Endothelial cell of umbilical vein (primary cell): ENCODE measurements around the gene DPM2. TPM values are rescaled to one million over a fixed set of nuclear protein-coding genes. Genes with fewer than 3 reads are reported as not detected.

Experiments
- BruUV-seq: library from RNA; stranded (reverse); fragments of 400-500 nt; replicated peaks from 2 replicates; lab custom pipeline; 2021; lab: Mats Ljungman, UMichigan
- CTCF ChIA-PET: fragments of 300-600, 350-600 bp; sonication (Branson Sonifier 250); formaldehyde crosslinking; loops from one replicate; lab custom pipeline; 2021; ENCODE audit warnings: antibody characterized with exemption, inconsistent platforms; lab: Charles Lee
- POLR2A ChIA-PET: fragments of 300-600, 350-600 bp; sonication (Branson Sonifier 250); formaldehyde crosslinking; loops from one replicate; lab custom pipeline; 2021; ENCODE audit warnings: antibody characterized with exemption, inconsistent platforms; lab: Charles Lee
- DNase-seq: peaks from one replicate; pipeline ENCODE4 v3.0.0-alpha.2; 2011; ENCODE audit warnings: low read depth, low spot score
- FAIRE-seq: peaks from 2 replicates; lab custom pipeline; 2011; peaks lifted over from hg19 to GRCh38; lab: Jason Lieb, UNC
- H2AFZ ChIP-seq: 2 replicates; pipeline ENCODE4 v1.6.0; 2012; ENCODE audit warnings: low read depth, low read length, control low read depth, inconsistent platforms
- H3K27ac ChIP-seq: 2 replicates; pipeline ENCODE4 v1.5.1; 2011; ENCODE audit warnings: low read depth, mild to moderate bottlenecking, control low read depth, low read length, moderate library complexity; ENCODE audit not compliant: insufficient read depth
- H3K27me3 ChIP-seq, 2 experiments: 2 replicates each; pipeline versions ENCODE4 v1.6.0 to v1.6.1; 2011; ENCODE audit warnings: low read length in 2 of 2, mixed read lengths in 1 of 2; ENCODE audit not compliant: control insufficient read depth in 2 of 2, insufficient read depth in 2 of 2
- H3K36me3 ChIP-seq, 2 experiments: 2 replicates in 1 of 2; 3 replicates in 1 of 2; pipeline ENCODE4 v1.5.1; 2011; ENCODE audit warnings: low read length in 2 of 2, mild to moderate bottlenecking in 1 of 2, moderate library complexity in 1 of 2; ENCODE audit not compliant: control insufficient read depth in 2 of 2, insufficient read depth in 2 of 2; ENCODE audit errors: extremely low read depth in 1 of 2
- H3K4me1 ChIP-seq: 3 replicates; pipeline ENCODE4 v1.5.1; 2011; ENCODE audit warnings: mild to moderate bottlenecking, low read length; ENCODE audit not compliant: control insufficient read depth, insufficient read depth; ENCODE audit errors: extremely low read depth
- H3K4me2 ChIP-seq: 2 replicates; pipeline ENCODE4 v1.6.1; 2011; ENCODE audit warnings: low read length, control low read depth, mixed read lengths; ENCODE audit not compliant: insufficient read depth
- H3K4me3 ChIP-seq, 3 experiments: fragments of 200-600 bp in 1 of 3; sonication (generic), shearing (Covaris generic) in 1 of 3; replicated peaks in 1 of 3; 2 replicates each; pipeline ENCODE4 v1.5.1; 2011 to 2016; ENCODE audit warnings: control low read depth in 3 of 3, low read length in 3 of 3, mild to moderate bottlenecking in 2 of 3, inconsistent platforms in 1 of 3, low read depth in 1 of 3, moderate library complexity in 1 of 3; ENCODE audit not compliant: insufficient read depth in 1 of 3
- H3K79me2 ChIP-seq: 2 replicates; pipeline ENCODE4 v1.6.0; 2012; ENCODE audit warnings: low read length, inconsistent platforms; ENCODE audit not compliant: control insufficient read depth, insufficient read depth
- H3K9ac ChIP-seq: replicated peaks from 2 replicates; pipeline ENCODE3; 2011; ENCODE audit warnings: low read length, control low read depth; ENCODE audit not compliant: insufficient read depth; ENCODE audit errors: extremely low read depth
- H3K9me1 ChIP-seq: replicated peaks from 3 replicates; pipeline ENCODE4 v1.6.0; 2011; ENCODE audit warnings: mild to moderate bottlenecking, low read length; ENCODE audit not compliant: control insufficient read depth, insufficient read depth; ENCODE audit errors: extremely low read depth
- H3K9me3 ChIP-seq: replicated peaks from 2 replicates; pipeline ENCODE4 v1.5.1; 2012; ENCODE audit warnings: low read length, inconsistent platforms; ENCODE audit not compliant: control insufficient read depth, insufficient read depth
- H4K20me1 ChIP-seq: replicated peaks from 2 replicates; pipeline ENCODE3; 2011; ENCODE audit warnings: mild to moderate bottlenecking, low read length; ENCODE audit not compliant: control insufficient read depth, insufficient read depth; ENCODE audit errors: extremely low read depth
- EZH2 ChIP-seq: IDR thresholded peaks from 2 replicates; pipeline ENCODE4 v1.6.1; 2012; ENCODE audit warnings: borderline replicate concordance, low read depth, mild to moderate bottlenecking, moderate library complexity, low read length, inconsistent platforms; ENCODE audit not compliant: severe bottlenecking
- FOS ChIP-seq: IDR thresholded peaks from 2 replicates; pipeline ENCODE4 v1.6.1; 2011; ENCODE audit warnings: mild to moderate bottlenecking, low read length, moderate library complexity, borderline replicate concordance; ENCODE audit not compliant: insufficient read depth
- GATA2 ChIP-seq: IDR thresholded peaks from 2 replicates; pipeline ENCODE4 v1.7.0; 2011; ENCODE audit warnings: low read depth, mild to moderate bottlenecking, moderate library complexity, mixed read lengths, low read length; ENCODE audit not compliant: insufficient read length, insufficient read depth
- JUN ChIP-seq: IDR thresholded peaks from 2 replicates; pipeline ENCODE4 v1.6.1; 2011; ENCODE audit warnings: borderline replicate concordance, low read depth; ENCODE audit not compliant: insufficient read length, insufficient read depth
- MAX ChIP-seq: IDR thresholded peaks from 2 replicates; pipeline ENCODE4 v1.6.1; 2011; ENCODE audit not compliant: insufficient read depth, insufficient read length
- MYC ChIP-seq: IDR thresholded peaks from one replicate; pipeline ENCODE4 v1.6.1; 2011; ENCODE audit warnings: mild to moderate bottlenecking, low read depth, low read length
- POLR2A ChIP-seq: IDR thresholded peaks from 2 replicates; pipeline ENCODE4 v1.6.1; 2012; ENCODE audit warnings: low read depth, mild to moderate bottlenecking, control low read depth, low read length
- POLR2AphosphoS5 ChIP-seq: IDR thresholded peaks from 2 replicates; pipeline ENCODE4 v1.6.1; 2012; ENCODE audit warnings: low read depth, mild to moderate bottlenecking, control low read depth, low read length, moderate library complexity; ENCODE audit not compliant: insufficient read depth
- dilution Hi-C: fragments of 300-500 bp; cut with MboI; formaldehyde crosslinking; loops from one replicate; pipeline ENCODE4 v1.15.0; 2019; ENCODE audit warnings: low sequenced_read_pairs; ENCODE audit not compliant: extremely low pct_ligation_motif_present
- intact Hi-C: fragments of 100-400 bp; cut with micrococcal nuclease; formaldehyde crosslinking; loops from one replicate; pipeline ENCODE4 v1.10.0; 2022
- polyA plus RNA-seq, 4 experiments: library from polyadenylated mRNA; depleted of rRNA in 3 of 4; stranded (reverse) in 3 of 4; unstranded in 1 of 4; fragments of >200 nt; gene quantifications; 2 replicates each; pipeline versions ENCODE4 v1.2.1 to v1.2.3, GENCODE V29; 2011 to 2012; ENCODE audit warnings: missing spikeins in 1 of 4
- total RNA-seq: library from RNA; stranded (reverse); gene quantifications from 2 replicates; pipeline ENCODE4 v1.2.3, GENCODE V29; 2021
- TF ChIP-seq, protein P1 (sequence below), 2 donors: IDR thresholded peaks; 1 replicate in 1 of 2; 2 replicates in 1 of 2; pipeline ENCODE4 v1.5.1; 2011; ENCODE audit warnings: low read length in 2 of 2, mild to moderate bottlenecking in 2 of 2, moderate library complexity in 2 of 2, control low read depth in 1 of 2, inconsistent platforms in 1 of 2, low read depth in 1 of 2; ENCODE audit not compliant: insufficient read depth in 1 of 2; ENCODE audit errors: extremely low read depth in 1 of 2

DPM2 gene
- total and polyA plus RNA-seq, 2 donors (not counting 3 experiments of a cell fraction or from before 2014, with no cell fraction given): 47.9 to 63.9 TPM

GRCh38 chr9:127966416-127967150, 28.9 kb upstream of the DPM2 start:
- Histone ChIP-seq H3K4me3 (no peak overlapping the region), H3K9ac (no peak overlapping the region), H3K27ac (no peak overlapping the region), H3K9me1 (no peaks in the 10 kb centered on the region), H2AFZ (no peak overlapping the region), H3K79me2 (peaks cover 4% of the 10 kb centered on the region), H3K4me2 (no peak overlapping the region), H3K4me1 (peaks cover 12% of the 10 kb centered on the region), H3K36me3 (no peaks in the 10 kb centered on the region), H3K27me3 (no peaks in the 10 kb centered on the region), H4K20me1 (no peaks in the 10 kb centered on the region), H3K9me3 (no peaks in the 10 kb centered on the region)
- intact Hi-C loops (no loop called here), dilution Hi-C loops (no loop called here)
- ChIA-PET POLR2A (interaction anchor here (0.7 kb wide), 1 partner anchor 175 kb away, joined by 6 read pairs; no protein-coding TSS in a partner anchor), CTCF (interaction anchor here (0.6 to 1.9 kb wide), 4 partner anchors 12 to 144 kb away, joined by 3 to 4 read pairs (median 4); no protein-coding TSS in a partner anchor)
- TF ChIP-seq MYC (no peak), POLR2A (no peak), FOS (no peak), MAX (no peak), EZH2 (no peak), JUN (no peak), GATA2 (no peak), POLR2AphosphoS5 (no peak)
- TF ChIP-seq, protein P1, sequence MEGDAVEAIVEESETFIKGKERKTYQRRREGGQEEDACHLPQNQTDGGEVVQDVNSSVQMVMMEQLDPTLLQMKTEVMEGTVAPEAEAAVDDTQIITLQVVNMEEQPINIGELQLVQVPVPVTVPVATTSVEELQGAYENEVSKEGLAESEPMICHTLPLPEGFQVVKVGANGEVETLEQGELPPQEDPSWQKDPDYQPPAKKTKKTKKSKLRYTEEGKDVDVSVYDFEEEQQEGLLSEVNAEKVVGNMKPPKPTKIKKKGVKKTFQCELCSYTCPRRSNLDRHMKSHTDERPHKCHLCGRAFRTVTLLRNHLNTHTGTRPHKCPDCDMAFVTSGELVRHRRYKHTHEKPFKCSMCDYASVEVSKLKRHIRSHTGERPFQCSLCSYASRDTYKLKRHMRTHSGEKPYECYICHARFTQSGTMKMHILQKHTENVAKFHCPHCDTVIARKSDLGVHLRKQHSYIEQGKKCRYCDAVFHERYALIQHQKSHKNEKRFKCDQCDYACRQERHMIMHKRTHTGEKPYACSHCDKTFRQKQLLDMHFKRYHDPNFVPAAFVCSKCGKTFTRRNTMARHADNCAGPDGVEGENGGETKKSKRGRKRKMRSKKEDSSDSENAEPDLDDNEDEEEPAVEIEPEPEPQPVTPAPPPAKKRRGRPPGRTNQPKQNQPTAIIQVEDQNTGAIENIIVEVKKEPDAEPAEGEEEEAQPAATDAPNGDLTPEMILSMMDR (IDR thresholded peaks at IDR 0.05; ENCODE audit: extremely low read depth in 1 of 2, insufficient read depth in 1 of 2, low read depth in 1 of 2, low read length in 2 of 2): no peak
- FAIRE-seq: no peak
- peak; percentile 14 for DNase-seq
- no TSS peak for BruUV-seq
